Spleen (tissue), 7 donors: ENCODE data around the gene H19.

Source experiments
- POLR2A ChIP-seq, 3 donors: fragments of 450-650 bp; IDR thresholded peaks; one replicate each; pipeline ENCODE4 v1.5.1; 2017; ENCODE audit warnings: antibody characterized with exemption in 3 of 3, mild to moderate bottlenecking in 1 of 3
- POLR2AphosphoS5 ChIP-seq, 3 donors: sonication (generic); formaldehyde crosslinking; IDR thresholded peaks; one replicate each; pipeline ENCODE4 v1.5.1; 2017; ENCODE audit warnings: antibody characterized with exemption in 3 of 3
- TF ChIP-seq, protein P1 (sequence below), 11 experiments: fragments of 200-600 bp in 7 of 11; fragments of 450-650 bp in 4 of 11; sonication (generic) in 4 of 11; IDR thresholded peaks in 8 of 11; conservative IDR thresholded peaks in 3 of 11; 1 replicate in 7 of 11; 2 replicates in 4 of 11; pipeline versions ENCODE4 v1.4.0 to v1.8.0; 2016 to 2021; ENCODE audit warnings: antibody characterized with exemption in 11 of 11, inconsistent platforms in 4 of 11, mild to moderate bottlenecking in 1 of 11
- donor health status: DM: no; HTN: no; CAD: no; lungs with moderate emphysema.
- donor health status: DM: no; HTN: no; CAD: no.
- donor health status: DM: no; HTN: no; CAD: no.

DNA sequence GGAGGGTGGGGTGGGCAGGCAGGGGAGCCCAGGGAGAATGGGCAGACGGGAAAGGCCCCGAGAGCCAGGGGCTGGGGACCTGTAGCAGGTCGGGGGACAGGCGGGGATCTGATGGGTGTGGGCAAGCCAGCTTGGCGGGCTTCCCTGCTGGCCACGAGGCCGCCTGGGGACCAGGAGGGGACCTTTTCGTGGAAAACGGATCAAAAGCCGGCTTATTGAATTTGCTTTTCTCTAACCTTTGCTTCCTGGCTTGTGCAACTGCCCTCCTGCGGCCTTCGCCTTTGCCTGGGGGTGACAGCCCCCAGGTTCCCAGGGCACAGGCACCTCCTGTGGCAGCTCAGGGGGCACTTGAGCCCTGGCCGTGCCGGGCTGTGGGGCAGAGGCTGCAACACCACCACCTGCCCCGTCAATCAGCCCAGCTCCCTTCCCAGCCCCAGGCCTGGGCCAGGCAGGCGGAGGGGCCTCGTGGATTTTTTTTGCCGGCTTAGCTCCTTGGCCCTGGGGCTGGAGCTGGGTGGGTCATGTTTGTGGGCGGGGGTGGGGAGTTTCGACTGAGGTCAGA is 41.6 kb upstream of the H19 start:
- TF ChIP-seq, protein P1, sequence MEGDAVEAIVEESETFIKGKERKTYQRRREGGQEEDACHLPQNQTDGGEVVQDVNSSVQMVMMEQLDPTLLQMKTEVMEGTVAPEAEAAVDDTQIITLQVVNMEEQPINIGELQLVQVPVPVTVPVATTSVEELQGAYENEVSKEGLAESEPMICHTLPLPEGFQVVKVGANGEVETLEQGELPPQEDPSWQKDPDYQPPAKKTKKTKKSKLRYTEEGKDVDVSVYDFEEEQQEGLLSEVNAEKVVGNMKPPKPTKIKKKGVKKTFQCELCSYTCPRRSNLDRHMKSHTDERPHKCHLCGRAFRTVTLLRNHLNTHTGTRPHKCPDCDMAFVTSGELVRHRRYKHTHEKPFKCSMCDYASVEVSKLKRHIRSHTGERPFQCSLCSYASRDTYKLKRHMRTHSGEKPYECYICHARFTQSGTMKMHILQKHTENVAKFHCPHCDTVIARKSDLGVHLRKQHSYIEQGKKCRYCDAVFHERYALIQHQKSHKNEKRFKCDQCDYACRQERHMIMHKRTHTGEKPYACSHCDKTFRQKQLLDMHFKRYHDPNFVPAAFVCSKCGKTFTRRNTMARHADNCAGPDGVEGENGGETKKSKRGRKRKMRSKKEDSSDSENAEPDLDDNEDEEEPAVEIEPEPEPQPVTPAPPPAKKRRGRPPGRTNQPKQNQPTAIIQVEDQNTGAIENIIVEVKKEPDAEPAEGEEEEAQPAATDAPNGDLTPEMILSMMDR (IDR thresholded peaks at IDR 0.05 in 8 of 11, conservative IDR thresholded peaks at IDR 0.05 in 3 of 11): no peak
- TF ChIP-seq POLR2A (IDR thresholded peaks at IDR 0.05) (no peak), POLR2AphosphoS5 (IDR thresholded peaks at IDR 0.05) (no peak)
